Activated naive CD4-positive, alpha-beta T cell treated with anti-CD3 and anti-CD28 coated beads for 36 hours (primary cell): Measurements from ENCODE around the gene NHLRC2. TPM values are rescaled to one million over a fixed set of nuclear protein-coding genes. Genes with fewer than 3 reads are reported as not detected.

Source experiments
- CTCF ChIA-PET: fragments of 350-600 bp; sonication (Branson Sonifier 250); formaldehyde crosslinking; loops from one replicate; lab custom pipeline; 2021; ENCODE audit warnings: antibody characterized with exemption; lab: Charles Lee
- DNase-seq: peaks from one replicate; pipeline ENCODE4 v3.0.0-alpha.2; 2020
- H3K27ac Mint-ChIP-seq: one replicate; pipeline ENCODE4 v1.8.0; 2021; ENCODE audit warnings: mild to moderate bottlenecking, mixed read lengths
- H3K27me3 Mint-ChIP-seq: one replicate; pipeline ENCODE4 v1.8.0; 2021; ENCODE audit warnings: low read depth, mixed read lengths
- H3K36me3 Mint-ChIP-seq: one replicate; pipeline ENCODE4 v1.8.0; 2021; ENCODE audit warnings: low read depth, mixed read lengths
- H3K4me1 Mint-ChIP-seq: one replicate; pipeline ENCODE4 v1.8.0; 2021; ENCODE audit warnings: low read depth, mixed read lengths
- H3K4me3 Mint-ChIP-seq: one replicate; pipeline ENCODE4 v1.8.0; 2021; ENCODE audit warnings: mild to moderate bottlenecking, moderate library complexity, mixed read lengths
- H3K9me3 Mint-ChIP-seq: one replicate; pipeline ENCODE4 v1.8.0; 2021; ENCODE audit warnings: mixed read lengths
- intact Hi-C: fragments of 100-400 bp; cut with micrococcal nuclease; formaldehyde crosslinking; loops from one replicate; pipeline ENCODE4 v1.15.1; 2023
- total RNA-seq, 2 experiments: library from RNA; stranded (reverse); gene quantifications; one replicate each; pipeline ENCODE4 v1.2.3, GENCODE V29; 2021

Gene NHLRC2
- total RNA-seq, 2 experiments from 2014 or later = 12.6 to 13.9 TPM

- no peak overlapping the region for H3K4me3 Mint-ChIP-seq
- no peak overlapping the region for H3K27ac Mint-ChIP-seq
- no peaks in the 10 kb centered on the region for H3K4me1 Mint-ChIP-seq
- no peak for DNase-seq
- CTCF ChIA-PET = no interaction called here
- H3K36me3 Mint-ChIP-seq = peaks cover 16% of the 10 kb centered on the region
- intact Hi-C loops = no loop called here
- H3K27me3 Mint-ChIP-seq = no peaks in the 10 kb centered on the region
- peaks cover 2% of the 10 kb centered on the region for H3K9me3 Mint-ChIP-seq
These were observed 39.1 kb downstream of the NHLRC2 start for GRCh38 chr10:113893570-113893969.

- CTCF ChIA-PET = no interaction called here
- intact Hi-C loops = no loop called here
- no peak overlapping the region for H3K27ac Mint-ChIP-seq
- H3K36me3 Mint-ChIP-seq = peaks cover 16% of the 10 kb centered on the region
- H3K27me3 Mint-ChIP-seq = no peaks in the 10 kb centered on the region
- H3K4me1 Mint-ChIP-seq = no peaks in the 10 kb centered on the region
- peaks cover 2% of the 10 kb centered on the region for H3K9me3 Mint-ChIP-seq
- no peak overlapping the region for H3K4me3 Mint-ChIP-seq
- DNase-seq = no peak
These were observed 40.1 kb downstream of the NHLRC2 start for GRCh38 chr10:113894581-113894980.

- Mint-ChIP-seq H3K4me3 (no peak overlapping the region), H3K27me3 (no peaks in the 10 kb centered on the region), H3K4me1 (no peaks in the 10 kb centered on the region), H3K9me3 (peaks cover 2% of the 10 kb centered on the region), H3K36me3 (peaks cover 17% of the 10 kb centered on the region), H3K27ac (no peak overlapping the region)
- DNase-seq = no peak
- intact Hi-C loops = no loop called here
- CTCF ChIA-PET = no interaction called here
These were observed 40.6 kb downstream of the NHLRC2 start for GRCh38 chr10:113895018-113895417.

- no peak overlapping the region for H3K4me3 Mint-ChIP-seq
- no peak overlapping the region for H3K27ac Mint-ChIP-seq
- H3K9me3 Mint-ChIP-seq = peaks cover 2% of the 10 kb centered on the region
- no peak for DNase-seq
- peaks cover 24% of the 10 kb centered on the region for H3K36me3 Mint-ChIP-seq
- CTCF ChIA-PET = no interaction called here
- no peaks in the 10 kb centered on the region for H3K4me1 Mint-ChIP-seq
- no peaks in the 10 kb centered on the region for H3K27me3 Mint-ChIP-seq
- intact Hi-C loops = no loop called here
These were observed 43.5 kb downstream of the NHLRC2 start for GRCh38 chr10:113897693-113898618.

- no peaks in the 10 kb centered on the region for H3K27me3 Mint-ChIP-seq
- CTCF ChIA-PET = no interaction called here
- no peak overlapping the region for H3K4me3 Mint-ChIP-seq
- H3K36me3 Mint-ChIP-seq = peaks cover 23% of the 10 kb centered on the region
- intact Hi-C loops = no loop called here
- DNase-seq = no peak
- no peaks in the 10 kb centered on the region for H3K4me1 Mint-ChIP-seq
- H3K9me3 Mint-ChIP-seq = peaks cover 2% of the 10 kb centered on the region
- no peak overlapping the region for H3K27ac Mint-ChIP-seq
These were observed 45.6 kb downstream of the NHLRC2 start for GRCh38 chr10:113899952-113900598.

GRCh38 chr10:113905756-113906155 is 51.3 kb downstream of the NHLRC2 start:
- no peaks in the 10 kb centered on the region for H3K9me3 Mint-ChIP-seq
- H3K27ac Mint-ChIP-seq = no peak overlapping the region
- CTCF ChIA-PET = no interaction called here
- intact Hi-C loops = no loop called here
- H3K27me3 Mint-ChIP-seq = no peaks in the 10 kb centered on the region
- peaks cover 19% of the 10 kb centered on the region for H3K36me3 Mint-ChIP-seq
- no peak for DNase-seq
- no peak overlapping the region for H3K4me3 Mint-ChIP-seq
- no peaks in the 10 kb centered on the region for H3K4me1 Mint-ChIP-seq

GRCh38 chr10:113907166-113907565 is 52.7 kb downstream of the NHLRC2 start:
- Mint-ChIP-seq H3K4me1 (no peaks in the 10 kb centered on the region), H3K27ac (no peak overlapping the region), H3K9me3 (no peaks in the 10 kb centered on the region), H3K4me3 (no peak overlapping the region), H3K36me3 (peaks cover 12% of the 10 kb centered on the region), H3K27me3 (no peaks in the 10 kb centered on the region)
- CTCF ChIA-PET = no interaction called here
- no peak for DNase-seq
- intact Hi-C loops = no loop called here

GRCh38 chr10:113908236-113908635 is 53.8 kb downstream of the NHLRC2 start:
- Mint-ChIP-seq H3K4me1 (no peaks in the 10 kb centered on the region), H3K4me3 (no peak overlapping the region), H3K27me3 (no peaks in the 10 kb centered on the region), H3K27ac (no peak overlapping the region), H3K9me3 (no peaks in the 10 kb centered on the region), H3K36me3 (peaks cover 15% of the 10 kb centered on the region)
- no peak for DNase-seq
- intact Hi-C loops = no loop called here
- CTCF ChIA-PET = interaction anchor here (1.2 kb wide), 1 partner anchor 46 kb away, joined by 3 read pairs; no protein-coding TSS in a partner anchor

GRCh38 chr10:113911113-113911512 is 56.7 kb downstream of the NHLRC2 start:
- no peak for DNase-seq
- H3K36me3 Mint-ChIP-seq = peaks cover 4% of the 10 kb centered on the region
- intact Hi-C loops = no loop called here
- no peak overlapping the region for H3K4me3 Mint-ChIP-seq
- H3K4me1 Mint-ChIP-seq = peaks cover 3% of the 10 kb centered on the region
- H3K27ac Mint-ChIP-seq = no peak overlapping the region
- no peaks in the 10 kb centered on the region for H3K9me3 Mint-ChIP-seq
- CTCF ChIA-PET = no interaction called here
- H3K27me3 Mint-ChIP-seq = no peaks in the 10 kb centered on the region

- Mint-ChIP-seq H3K27ac (no peak overlapping the region), H3K9me3 (no peaks in the 10 kb centered on the region), H3K27me3 (no peaks in the 10 kb centered on the region), H3K36me3 (peaks cover 4% of the 10 kb centered on the region), H3K4me3 (no peak overlapping the region), H3K4me1 (peaks cover 3% of the 10 kb centered on the region)
- intact Hi-C loops = no loop called here
- CTCF ChIA-PET = no interaction called here
- no peak for DNase-seq
These were observed 57.4 kb downstream of the NHLRC2 start for GRCh38 chr10:113911839-113912238.

GRCh38 chr10:113912582-113912981 is 58.1 kb downstream of the NHLRC2 start:
- intact Hi-C loops = no loop called here

GRCh38 chr10:113914956-113915355 is 60.5 kb downstream of the NHLRC2 start:
- Mint-ChIP-seq H3K36me3 (peaks cover 7% of the 10 kb centered on the region), H3K4me3 (no peak overlapping the region), H3K4me1 (peaks cover 3% of the 10 kb centered on the region), H3K27me3 (no peaks in the 10 kb centered on the region), H3K27ac (no peak overlapping the region), H3K9me3 (no peaks in the 10 kb centered on the region)
- no peak for DNase-seq
- intact Hi-C loops = no loop called here
- CTCF ChIA-PET = no interaction called here

More at GRCh38 chr10:113912582-113912981, 58.1 kb downstream of the NHLRC2 start:
- H3K9me3 Mint-ChIP-seq = no peaks in the 10 kb centered on the region
- no peak for DNase-seq
- peaks cover 6% of the 10 kb centered on the region for H3K36me3 Mint-ChIP-seq
- H3K4me3 Mint-ChIP-seq = no peak overlapping the region
- no peak overlapping the region for H3K27ac Mint-ChIP-seq
- no peaks in the 10 kb centered on the region for H3K27me3 Mint-ChIP-seq
- CTCF ChIA-PET = no interaction called here
- H3K4me1 Mint-ChIP-seq = peaks cover 3% of the 10 kb centered on the region

GRCh38 chr10:113915540-113915939 is 61.1 kb downstream of the NHLRC2 start:
- intact Hi-C loops = no loop called here
- H3K9me3 Mint-ChIP-seq = no peaks in the 10 kb centered on the region
- peaks cover 7% of the 10 kb centered on the region for H3K36me3 Mint-ChIP-seq
- H3K4me3 Mint-ChIP-seq = no peak overlapping the region
- no peak overlapping the region for H3K27ac Mint-ChIP-seq
- DNase-seq = no peak
- H3K4me1 Mint-ChIP-seq = peaks cover 3% of the 10 kb centered on the region
- CTCF ChIA-PET = no interaction called here
- H3K27me3 Mint-ChIP-seq = no peaks in the 10 kb centered on the region
